Esophagus squamous epithelium (tissue), 4 donors: ENCODE measurements around the gene AIRE.

ENCODE experiments used
- POLR2A ChIP-seq, 4 donors: fragments of 450-650 bp; IDR thresholded peaks; one replicate each; pipeline ENCODE4 v1.6.1; 2017; ENCODE audit warnings: antibody characterized with exemption in 4 of 4, mild to moderate bottlenecking in 4 of 4, moderate library complexity in 3 of 4
- TF ChIP-seq, protein P1 (sequence below), 6 experiments: fragments of 450-650 bp in 4 of 6; fragments of 200-600 bp in 2 of 6; sonication (generic) in 2 of 6; IDR thresholded peaks; one replicate each; pipeline ENCODE4 v1.5.1; 2016 to 2019; ENCODE audit warnings: antibody characterized with exemption in 6 of 6, mild to moderate bottlenecking in 4 of 6, moderate library complexity in 4 of 6

DNA sequence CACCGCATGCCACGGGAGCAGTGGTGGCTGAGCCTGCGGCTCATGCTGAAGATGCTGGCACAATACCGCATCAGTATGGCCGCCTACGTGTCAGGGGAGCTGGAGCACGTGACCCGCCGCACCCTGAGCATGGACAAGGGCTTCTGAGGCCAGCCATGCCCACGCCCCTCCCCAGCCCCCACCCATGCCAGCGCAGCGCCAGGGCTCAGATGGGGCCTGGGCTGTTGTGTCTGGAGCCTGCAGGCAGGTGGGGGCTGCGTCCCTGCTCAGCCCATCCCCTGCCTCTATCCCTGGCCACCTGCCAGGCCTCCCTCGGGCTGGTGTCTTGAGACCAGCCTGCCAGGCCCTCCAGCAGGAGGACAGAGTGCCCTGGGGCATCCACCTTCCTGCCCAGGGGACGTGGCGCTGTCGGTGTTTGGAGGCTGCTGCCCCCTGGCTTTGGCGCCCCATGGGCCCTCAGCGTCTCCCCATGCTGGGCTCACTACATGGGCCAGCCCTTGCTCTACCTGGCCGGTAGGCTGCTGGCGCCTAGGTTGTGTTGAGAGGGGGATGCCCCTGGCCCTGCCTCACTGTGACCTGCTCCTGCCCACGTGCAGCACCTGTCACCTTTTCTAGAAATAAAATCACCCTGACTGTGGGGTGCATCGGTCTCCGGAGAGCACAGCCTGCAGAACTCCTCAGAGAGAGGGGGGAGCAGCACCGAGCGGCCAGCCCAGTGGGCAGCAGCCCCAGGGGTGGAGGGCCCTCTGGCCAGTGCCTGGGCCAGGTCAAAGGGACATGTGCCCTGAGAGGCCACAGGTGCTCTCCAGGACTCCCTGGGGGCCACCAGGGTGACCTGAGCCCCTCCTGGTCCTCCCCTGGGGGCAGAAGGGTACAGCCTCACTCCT is 41.3 kb downstream of the AIRE start:
- TF ChIP-seq POLR2A (IDR thresholded peaks at IDR 0.05), result no peak
- TF ChIP-seq, protein P1, sequence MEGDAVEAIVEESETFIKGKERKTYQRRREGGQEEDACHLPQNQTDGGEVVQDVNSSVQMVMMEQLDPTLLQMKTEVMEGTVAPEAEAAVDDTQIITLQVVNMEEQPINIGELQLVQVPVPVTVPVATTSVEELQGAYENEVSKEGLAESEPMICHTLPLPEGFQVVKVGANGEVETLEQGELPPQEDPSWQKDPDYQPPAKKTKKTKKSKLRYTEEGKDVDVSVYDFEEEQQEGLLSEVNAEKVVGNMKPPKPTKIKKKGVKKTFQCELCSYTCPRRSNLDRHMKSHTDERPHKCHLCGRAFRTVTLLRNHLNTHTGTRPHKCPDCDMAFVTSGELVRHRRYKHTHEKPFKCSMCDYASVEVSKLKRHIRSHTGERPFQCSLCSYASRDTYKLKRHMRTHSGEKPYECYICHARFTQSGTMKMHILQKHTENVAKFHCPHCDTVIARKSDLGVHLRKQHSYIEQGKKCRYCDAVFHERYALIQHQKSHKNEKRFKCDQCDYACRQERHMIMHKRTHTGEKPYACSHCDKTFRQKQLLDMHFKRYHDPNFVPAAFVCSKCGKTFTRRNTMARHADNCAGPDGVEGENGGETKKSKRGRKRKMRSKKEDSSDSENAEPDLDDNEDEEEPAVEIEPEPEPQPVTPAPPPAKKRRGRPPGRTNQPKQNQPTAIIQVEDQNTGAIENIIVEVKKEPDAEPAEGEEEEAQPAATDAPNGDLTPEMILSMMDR (IDR thresholded peaks at IDR 0.05), result no peak
